HepG2 (cell line): Measurements from ENCODE around the gene FGD4. TPM values are rescaled to one million over a fixed set of nuclear protein-coding genes. Genes with fewer than 3 reads are reported as not detected.

ENCODE experiments used
- ATAC-seq: fragments of 200-7000 bp; cut with Tn5 transposase; 3 replicates; pipeline ENCODE4 v1.9.1; 2020; ENCODE audit warnings: mild to moderate bottlenecking, moderate library complexity
- BruUV-seq: library from RNA; stranded (reverse); fragments of 400-500 nt; replicated peaks from 2 replicates; lab custom pipeline; 2021; lab: Mats Ljungman, UMichigan
- CTCF ChIA-PET: fragments of 300-600 bp; formaldehyde crosslinking; extraction: SDS; loops from one replicate; lab custom pipeline; 2021; ENCODE audit warnings: low total read pairs, inconsistent platforms, low intra/inter-chr PET ratio; lab: Yijun Ruan, JAX
- POLR2A ChIA-PET: fragments of 350-600 bp; sonication (Branson Sonifier 250); formaldehyde crosslinking; loops from one replicate; lab custom pipeline; 2020; ENCODE audit warnings: antibody characterized with exemption, inconsistent platforms; lab: Yijun Ruan, JAX
- DNase-seq: peaks from one replicate; pipeline ENCODE4 v3.0.0-alpha.2; 2015; ENCODE audit warnings: low spot score
- FAIRE-seq: peaks from 3 replicates; lab custom pipeline; 2011; peaks lifted over from hg19 to GRCh38; lab: Jason Lieb, UNC
- H2AFZ ChIP-seq: one replicate; pipeline ENCODE4 v1.6.1; 2011; ENCODE audit warnings: low read length, inconsistent platforms
- H3K27ac ChIP-seq: fragments of 300-600 bp; 3 replicates; pipeline ENCODE4 v1.8.0; 2011; ENCODE audit warnings: mixed run types, mild to moderate bottlenecking, mixed read lengths, low read length, inconsistent platforms; ENCODE audit not compliant: insufficient read depth; ENCODE audit errors: extremely low read length
- H3K27me3 ChIP-seq, 2 experiments: fragments of 200-600 bp in 1 of 2; 2 replicates in 1 of 2; 3 replicates in 1 of 2; pipeline versions ENCODE4 v1.6.0 to v1.8.0; 2011; ENCODE audit warnings: low read length in 2 of 2, mild to moderate bottlenecking in 2 of 2, moderate library complexity in 2 of 2, inconsistent platforms in 1 of 2; ENCODE audit not compliant: insufficient read depth in 2 of 2, control insufficient read depth in 1 of 2
- H3K36me3 ChIP-seq, 2 experiments: fragments of 200-600 bp in 1 of 2; replicated peaks in 1 of 2; 2 replicates in 1 of 2; 3 replicates in 1 of 2; pipeline versions ENCODE4 v1.5.1 to v1.8.0; 2011; ENCODE audit warnings: low read length in 2 of 2, inconsistent platforms in 1 of 2; ENCODE audit not compliant: insufficient read depth in 2 of 2, control insufficient read depth in 1 of 2
- H3K4me1 ChIP-seq: 2 replicates; pipeline ENCODE4 v1.5.1; 2012; ENCODE audit warnings: low read length, inconsistent platforms; ENCODE audit not compliant: insufficient read depth
- H3K4me2 ChIP-seq: 2 replicates; pipeline ENCODE4 v1.6.0; 2011; ENCODE audit warnings: low read depth, low read length, inconsistent platforms
- H3K4me3 ChIP-seq, 3 experiments: fragments of 200-600 bp in 1 of 3; sonication (generic), shearing (Covaris generic) in 1 of 3; replicated peaks in 1 of 3; 2 replicates each; pipeline ENCODE4 v1.5.1; 2011 to 2016; ENCODE audit warnings: low read length in 3 of 3, inconsistent platforms in 2 of 3, low read depth in 2 of 3, mild to moderate bottlenecking in 2 of 3, control low read depth in 1 of 3, mixed read lengths in 1 of 3; ENCODE audit not compliant: insufficient read depth in 1 of 3
- H3K79me2 ChIP-seq: one replicate; pipeline ENCODE4 v1.6.1; 2011; ENCODE audit warnings: low read length, inconsistent platforms; ENCODE audit not compliant: insufficient read depth
- H3K9ac ChIP-seq: 2 replicates; pipeline ENCODE4 v1.6.0; 2011; ENCODE audit warnings: mild to moderate bottlenecking, low read depth, low read length, inconsistent platforms; ENCODE audit not compliant: insufficient read depth
- H3K9me3 ChIP-seq: 2 replicates; pipeline ENCODE4 v1.5.1; 2012; ENCODE audit warnings: mild to moderate bottlenecking, low read length
- H4K20me1 ChIP-seq: 2 replicates; pipeline ENCODE4 v1.6.0; 2011; ENCODE audit warnings: inconsistent platforms, mild to moderate bottlenecking, low read length, moderate library complexity; ENCODE audit not compliant: insufficient read depth
- HMG20B ChIP-seq: conservative IDR thresholded peaks from 2 replicates; pipeline ENCODE4 v1.6.1; 2016; ENCODE audit warnings: missing genetic modification reagents, missing compliant biosample characterization
- NFATC3 ChIP-seq: sonication (generic); formaldehyde crosslinking; IDR thresholded peaks from 2 replicates; pipeline ENCODE4 v1.5.1; 2020; ENCODE audit warnings: mild to moderate bottlenecking, missing genetic modification reagents
- NFYC ChIP-seq: IDR thresholded peaks from 2 replicates; pipeline ENCODE4 v1.6.1; 2016; ENCODE audit warnings: missing genetic modification reagents, missing compliant biosample characterization
- NR2F6 ChIP-seq, 2 experiments: IDR thresholded peaks; 2 replicates each; pipeline ENCODE4 v1.6.1; 2016; ENCODE audit warnings: antibody characterized with exemption in 1 of 2, mild to moderate bottlenecking in 1 of 2
- PHB2 ChIP-seq: fragments of 450-650 bp; IDR thresholded peaks from 2 replicates; pipeline ENCODE4 v1.6.1; 2018; ENCODE audit not compliant: partially characterized antibody
- POLR2AphosphoS5 ChIP-seq: IDR thresholded peaks from 2 replicates; pipeline ENCODE4 v1.6.1; 2012; ENCODE audit warnings: low read depth, low read length
- PRPF4 ChIP-seq: fragments of 200-400 bp; formaldehyde crosslinking; IDR thresholded peaks from 2 replicates; pipeline ENCODE4 v1.6.1; 2016; ENCODE audit warnings: low read length, low read depth; ENCODE audit not compliant: poor library complexity, severe bottlenecking
- SRSF4 ChIP-seq: fragments of 200-400 bp; formaldehyde crosslinking; IDR thresholded peaks from one replicate; pipeline ENCODE4 v1.6.1; 2018; ENCODE audit warnings: mild to moderate bottlenecking, low read depth, low read length, moderate library complexity; ENCODE audit not compliant: poor library complexity, severe bottlenecking
- ZFP41 ChIP-seq: sonication (generic); formaldehyde crosslinking; IDR thresholded peaks from 2 replicates; pipeline ENCODE4 v1.4.0; 2020; ENCODE audit warnings: mild to moderate bottlenecking, missing genetic modification reagents, borderline replicate concordance
- ZNF160 ChIP-seq: sonication (generic); formaldehyde crosslinking; IDR thresholded peaks from 2 replicates; pipeline ENCODE4 v1.8.0; 2022; ENCODE audit warnings: mild to moderate bottlenecking, inconsistent platforms, missing genetic modification reagents
- ZNF256 ChIP-seq: sonication (generic); formaldehyde crosslinking; conservative IDR thresholded peaks from 2 replicates; pipeline ENCODE4 v1.4.0; 2020; ENCODE audit warnings: missing genetic modification reagents
- ZNF550 ChIP-seq: sonication (generic); formaldehyde crosslinking; IDR thresholded peaks from 2 replicates; pipeline ENCODE4 v1.4.0; 2020; ENCODE audit warnings: mild to moderate bottlenecking, missing genetic modification reagents, borderline replicate concordance
- WGBS: methylation state at CpG from one replicate; pipeline ENCODE4 v1.1.6; 2017; ENCODE audit warnings: low lambda C conversion rate; 5-methylcytosine and 5-hydroxymethylcytosine counted together
- in situ Hi-C: cut with HindIII; loops from 2 replicates; pipeline ENCODE4 v1.10.0; 2017; ENCODE audit warnings: low pct_unique_long_range_greater_than_20kb; ENCODE audit not compliant: extremely low pct_ligation_motif_present
- intact Hi-C: fragments of 100-400 bp; cut with micrococcal nuclease; formaldehyde crosslinking; loops from one replicate; pipeline ENCODE4 v1.10.0; 2022; ENCODE audit not compliant: unreplicated experiment
- polyA plus RNA-seq, 8 experiments: library from polyadenylated mRNA; depleted of rRNA in 3 of 8; stranded (reverse) in 7 of 8; unstranded in 1 of 8; fragments of >200 nt; fragmentation: Illumina TruSeq in 4 of 8; extraction: Trizol in 4 of 8; gene quantifications; 2 replicates each; pipeline versions ENCODE4 v1.2.1 to v1.2.3, GENCODE V29; 2011 to 2016; ENCODE audit warnings: low read depth in 4 of 8, missing spikeins in 1 of 8, mixed read lengths in 1 of 8; ENCODE audit not compliant: insufficient read depth in 1 of 8
- total RNA-seq, 5 experiments: library from RNA; depleted of rRNA; stranded (reverse); fragments of >200 nt; fragmentation: Illumina TruSeq; extraction: Trizol; gene quantifications; 2 replicates each; pipeline ENCODE4 v1.2.3, GENCODE V29; 2016; ENCODE audit warnings: low read depth in 1 of 5
- TF ChIP-seq, protein P1 (sequence below): sonication (generic); formaldehyde crosslinking; IDR thresholded peaks from 2 replicates; pipeline ENCODE4 v1.8.0; 2022; ENCODE audit warnings: mild to moderate bottlenecking, missing genetic modification reagents
- TF ChIP-seq, protein P2 (sequence below): sonication (generic); formaldehyde crosslinking; IDR thresholded peaks from 2 replicates; pipeline ENCODE4 v1.4.0; 2020; ENCODE audit warnings: missing genetic modification reagents
- TF ChIP-seq, protein P3 (sequence below): sonication (generic); formaldehyde crosslinking; IDR thresholded peaks from 2 replicates; pipeline ENCODE4 v1.5.0; 2020; ENCODE audit warnings: mild to moderate bottlenecking, missing genetic modification reagents, borderline replicate concordance

The FGD4 gene
- total and polyA plus RNA-seq, 2 of the 13 experiments (the other 11 are each of a cell fraction or from before 2014, with no cell fraction given), result 4.6 to 6.6 TPM

DNA sequence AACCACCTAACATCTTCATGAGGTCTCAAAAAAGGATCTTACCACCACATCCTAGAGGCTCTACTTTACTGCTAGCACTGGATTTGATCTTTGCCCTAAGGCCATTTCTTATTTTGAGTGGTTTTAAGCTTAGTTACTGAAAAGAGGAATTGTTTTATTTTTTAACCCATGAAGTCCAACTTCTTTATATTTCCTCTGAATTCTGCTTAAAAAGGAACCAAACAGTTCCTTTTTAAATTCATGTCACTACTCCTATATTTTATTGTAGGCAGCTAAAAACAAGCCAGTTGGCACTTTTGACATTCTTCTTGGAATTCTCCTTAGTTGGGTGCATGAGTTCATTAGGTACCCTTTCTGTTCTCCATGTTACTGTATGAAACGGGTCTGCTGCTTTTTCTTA, 76.4 kb downstream of the FGD4 start:
- no peak overlapping the region for H3K9ac ChIP-seq
- H3K27me3 ChIP-seq, result no peaks in the 10 kb centered on the region
- ATAC-seq (no peak), FAIRE-seq (no peak), DNase-seq (no peak)
- H3K4me1 ChIP-seq, result peaks cover 23% of the 10 kb centered on the region
- POLR2A ChIA-PET, result no interaction called here
- no peaks in the 10 kb centered on the region for H4K20me1 ChIP-seq
- H3K79me2 ChIP-seq, result no peaks in the 10 kb centered on the region
- no peak overlapping the region for H3K4me3 ChIP-seq
- BruUV-seq, result no TSS peak
- 100% methylated on average over 1 of the region's 1 CpG for WGBS
- H2AFZ ChIP-seq, result no peak overlapping the region
- no peaks in the 10 kb centered on the region for H3K9me3 ChIP-seq
- H3K36me3 ChIP-seq, result no peaks in the 10 kb centered on the region
- no peak overlapping the region for H3K4me2 ChIP-seq
- in situ Hi-C loops, result no loop called here
- intact Hi-C loops, result no loop called here
- CTCF ChIA-PET, result no interaction called here
- no peak overlapping the region for H3K27ac ChIP-seq
- no peak for TF ChIP-seq POLR2AphosphoS5
- no peak for TF ChIP-seq PHB2
- TF ChIP-seq, protein P1, sequence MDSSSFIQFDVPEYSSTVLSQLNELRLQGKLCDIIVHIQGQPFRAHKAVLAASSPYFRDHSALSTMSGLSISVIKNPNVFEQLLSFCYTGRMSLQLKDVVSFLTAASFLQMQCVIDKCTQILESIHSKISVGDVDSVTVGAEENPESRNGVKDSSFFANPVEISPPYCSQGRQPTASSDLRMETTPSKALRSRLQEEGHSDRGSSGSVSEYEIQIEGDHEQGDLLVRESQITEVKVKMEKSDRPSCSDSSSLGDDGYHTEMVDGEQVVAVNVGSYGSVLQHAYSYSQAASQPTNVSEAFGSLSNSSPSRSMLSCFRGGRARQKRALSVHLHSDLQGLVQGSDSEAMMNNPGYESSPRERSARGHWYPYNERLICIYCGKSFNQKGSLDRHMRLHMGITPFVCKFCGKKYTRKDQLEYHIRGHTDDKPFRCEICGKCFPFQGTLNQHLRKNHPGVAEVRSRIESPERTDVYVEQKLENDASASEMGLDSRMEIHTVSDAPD (CRISPR knock-in tag), result no peak
- no peak for TF ChIP-seq PRPF4
- TF ChIP-seq ZNF256 (CRISPR knock-in tag), result no peak
- no peak for TF ChIP-seq ZNF550 (CRISPR knock-in tag)
- TF ChIP-seq ZNF160 (CRISPR knock-in tag), result no peak
- TF ChIP-seq NFATC3 (CRISPR knock-in tag), result no peak
- TF ChIP-seq HMG20B, result no peak
- TF ChIP-seq, protein P2, sequence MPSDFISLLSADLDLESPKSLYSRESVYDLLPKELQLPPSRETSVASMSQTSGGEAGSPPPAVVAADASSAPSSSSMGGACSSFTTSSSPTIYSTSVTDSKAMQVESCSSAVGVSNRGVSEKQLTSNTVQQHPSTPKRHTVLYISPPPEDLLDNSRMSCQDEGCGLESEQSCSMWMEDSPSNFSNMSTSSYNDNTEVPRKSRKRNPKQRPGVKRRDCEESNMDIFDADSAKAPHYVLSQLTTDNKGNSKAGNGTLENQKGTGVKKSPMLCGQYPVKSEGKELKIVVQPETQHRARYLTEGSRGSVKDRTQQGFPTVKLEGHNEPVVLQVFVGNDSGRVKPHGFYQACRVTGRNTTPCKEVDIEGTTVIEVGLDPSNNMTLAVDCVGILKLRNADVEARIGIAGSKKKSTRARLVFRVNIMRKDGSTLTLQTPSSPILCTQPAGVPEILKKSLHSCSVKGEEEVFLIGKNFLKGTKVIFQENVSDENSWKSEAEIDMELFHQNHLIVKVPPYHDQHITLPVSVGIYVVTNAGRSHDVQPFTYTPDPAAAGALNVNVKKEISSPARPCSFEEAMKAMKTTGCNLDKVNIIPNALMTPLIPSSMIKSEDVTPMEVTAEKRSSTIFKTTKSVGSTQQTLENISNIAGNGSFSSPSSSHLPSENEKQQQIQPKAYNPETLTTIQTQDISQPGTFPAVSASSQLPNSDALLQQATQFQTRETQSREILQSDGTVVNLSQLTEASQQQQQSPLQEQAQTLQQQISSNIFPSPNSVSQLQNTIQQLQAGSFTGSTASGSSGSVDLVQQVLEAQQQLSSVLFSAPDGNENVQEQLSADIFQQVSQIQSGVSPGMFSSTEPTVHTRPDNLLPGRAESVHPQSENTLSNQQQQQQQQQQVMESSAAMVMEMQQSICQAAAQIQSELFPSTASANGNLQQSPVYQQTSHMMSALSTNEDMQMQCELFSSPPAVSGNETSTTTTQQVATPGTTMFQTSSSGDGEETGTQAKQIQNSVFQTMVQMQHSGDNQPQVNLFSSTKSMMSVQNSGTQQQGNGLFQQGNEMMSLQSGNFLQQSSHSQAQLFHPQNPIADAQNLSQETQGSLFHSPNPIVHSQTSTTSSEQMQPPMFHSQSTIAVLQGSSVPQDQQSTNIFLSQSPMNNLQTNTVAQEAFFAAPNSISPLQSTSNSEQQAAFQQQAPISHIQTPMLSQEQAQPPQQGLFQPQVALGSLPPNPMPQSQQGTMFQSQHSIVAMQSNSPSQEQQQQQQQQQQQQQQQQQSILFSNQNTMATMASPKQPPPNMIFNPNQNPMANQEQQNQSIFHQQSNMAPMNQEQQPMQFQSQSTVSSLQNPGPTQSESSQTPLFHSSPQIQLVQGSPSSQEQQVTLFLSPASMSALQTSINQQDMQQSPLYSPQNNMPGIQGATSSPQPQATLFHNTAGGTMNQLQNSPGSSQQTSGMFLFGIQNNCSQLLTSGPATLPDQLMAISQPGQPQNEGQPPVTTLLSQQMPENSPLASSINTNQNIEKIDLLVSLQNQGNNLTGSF, result no peak
- no peak for TF ChIP-seq NFYC (CRISPR knock-in tag)
- TF ChIP-seq, protein P3, sequence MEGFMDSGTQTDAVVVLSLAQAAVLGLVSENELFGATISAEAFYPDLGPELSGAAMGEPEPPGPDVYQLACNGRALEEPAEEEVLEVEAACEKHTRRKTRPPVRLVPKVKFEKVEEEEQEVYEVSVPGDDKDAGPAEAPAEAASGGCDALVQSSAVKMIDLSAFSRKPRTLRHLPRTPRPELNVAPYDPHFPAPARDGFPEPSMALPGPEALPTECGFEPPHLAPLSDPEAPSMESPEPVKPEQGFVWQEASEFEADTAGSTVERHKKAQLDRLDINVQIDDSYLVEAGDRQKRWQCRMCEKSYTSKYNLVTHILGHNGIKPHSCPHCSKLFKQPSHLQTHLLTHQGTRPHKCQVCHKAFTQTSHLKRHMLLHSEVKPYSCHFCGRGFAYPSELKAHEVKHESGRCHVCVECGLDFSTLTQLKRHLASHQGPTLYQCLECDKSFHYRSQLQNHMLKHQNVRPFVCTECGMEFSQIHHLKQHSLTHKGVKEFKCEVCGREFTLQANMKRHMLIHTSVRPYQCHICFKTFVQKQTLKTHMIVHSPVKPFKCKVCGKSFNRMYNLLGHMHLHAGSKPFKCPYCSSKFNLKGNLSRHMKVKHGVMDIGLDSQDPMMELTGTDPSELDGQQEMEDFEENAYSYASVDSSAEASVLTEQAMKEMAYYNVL (CRISPR knock-in tag), result no peak
- TF ChIP-seq SRSF4, result no peak
- no peak for TF ChIP-seq NR2F6 (IDR thresholded peaks at IDR 0.05)
- TF ChIP-seq NR2F6 (CRISPR knock-in tag; IDR thresholded peaks at IDR 0.05), result no peak
- TF ChIP-seq ZFP41 (CRISPR knock-in tag), result no peak
